Measurements from ENCODE around the gene GCLC. TPM values are rescaled to one million over a fixed set of nuclear protein-coding genes. Genes with fewer than 3 reads are reported as not detected.

The GCLC gene
- polyA plus RNA-seq, 5 donors, result 24.7 to 42.3 (median 39.8) TPM

DNA sequence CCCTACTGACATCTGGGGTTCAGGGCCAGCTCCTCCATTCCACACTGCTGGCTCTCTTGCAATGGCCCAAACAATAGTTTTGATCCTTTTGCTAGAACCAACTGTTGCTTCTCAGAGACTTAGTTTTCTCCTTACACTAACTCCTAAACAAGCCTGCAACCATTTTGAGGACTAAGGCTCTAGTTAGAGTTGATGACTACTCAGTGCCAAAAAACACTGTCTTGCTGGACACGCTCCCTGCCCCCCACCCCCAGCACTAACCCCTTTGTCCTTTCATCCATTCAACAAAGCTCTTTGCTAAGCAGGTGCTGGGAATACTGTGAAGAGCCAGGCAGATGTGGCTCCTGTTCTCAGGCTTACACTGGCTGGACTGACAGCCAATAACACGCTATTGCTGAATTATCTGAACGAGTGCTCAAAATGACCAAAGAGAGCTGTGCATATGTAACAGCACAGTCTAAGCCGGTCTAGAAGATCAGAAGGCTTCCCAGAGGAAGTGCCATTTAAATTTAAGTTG is 17.6 kb downstream of the GCLC start:
- DNase-seq, result no peak

DNA sequence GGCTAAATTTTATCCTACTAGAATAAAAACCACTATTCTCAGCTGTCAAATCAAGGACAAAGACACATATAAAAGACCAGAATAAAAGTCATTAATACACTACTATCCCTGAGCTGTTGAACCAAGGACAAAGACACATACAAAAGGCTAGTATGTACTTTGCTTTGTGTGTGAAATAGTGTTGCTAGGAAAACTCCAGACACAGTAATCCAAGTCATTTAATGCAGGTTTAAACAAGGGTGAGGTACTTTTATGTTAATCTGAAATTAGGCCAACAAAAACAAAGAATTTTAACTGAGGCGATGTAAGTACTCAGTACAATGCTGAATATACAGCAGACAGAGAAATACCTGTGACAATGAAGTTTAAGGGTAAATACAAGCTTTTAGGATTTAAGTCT is 18.9 kb downstream of the GCLC start:
- DNase-seq, result no peak

DNA sequence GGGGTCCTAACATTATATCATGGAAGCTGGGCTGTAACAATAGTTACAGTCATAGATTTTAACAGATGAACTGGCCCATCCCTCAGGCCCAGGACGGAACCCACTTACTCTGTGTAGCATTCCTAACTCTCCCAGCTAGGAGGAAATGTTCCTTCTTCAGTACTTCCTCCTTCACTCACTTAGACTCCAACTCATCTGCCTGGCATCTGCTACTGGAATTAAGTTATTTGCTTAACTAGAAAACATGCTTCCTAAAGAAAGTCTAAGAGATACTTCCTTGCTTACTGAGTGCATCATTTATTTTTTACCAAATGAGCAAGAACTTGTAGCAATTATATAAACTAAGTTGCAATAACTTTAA is 20.5 kb downstream of the GCLC start:
- no peak for DNase-seq

DNA sequence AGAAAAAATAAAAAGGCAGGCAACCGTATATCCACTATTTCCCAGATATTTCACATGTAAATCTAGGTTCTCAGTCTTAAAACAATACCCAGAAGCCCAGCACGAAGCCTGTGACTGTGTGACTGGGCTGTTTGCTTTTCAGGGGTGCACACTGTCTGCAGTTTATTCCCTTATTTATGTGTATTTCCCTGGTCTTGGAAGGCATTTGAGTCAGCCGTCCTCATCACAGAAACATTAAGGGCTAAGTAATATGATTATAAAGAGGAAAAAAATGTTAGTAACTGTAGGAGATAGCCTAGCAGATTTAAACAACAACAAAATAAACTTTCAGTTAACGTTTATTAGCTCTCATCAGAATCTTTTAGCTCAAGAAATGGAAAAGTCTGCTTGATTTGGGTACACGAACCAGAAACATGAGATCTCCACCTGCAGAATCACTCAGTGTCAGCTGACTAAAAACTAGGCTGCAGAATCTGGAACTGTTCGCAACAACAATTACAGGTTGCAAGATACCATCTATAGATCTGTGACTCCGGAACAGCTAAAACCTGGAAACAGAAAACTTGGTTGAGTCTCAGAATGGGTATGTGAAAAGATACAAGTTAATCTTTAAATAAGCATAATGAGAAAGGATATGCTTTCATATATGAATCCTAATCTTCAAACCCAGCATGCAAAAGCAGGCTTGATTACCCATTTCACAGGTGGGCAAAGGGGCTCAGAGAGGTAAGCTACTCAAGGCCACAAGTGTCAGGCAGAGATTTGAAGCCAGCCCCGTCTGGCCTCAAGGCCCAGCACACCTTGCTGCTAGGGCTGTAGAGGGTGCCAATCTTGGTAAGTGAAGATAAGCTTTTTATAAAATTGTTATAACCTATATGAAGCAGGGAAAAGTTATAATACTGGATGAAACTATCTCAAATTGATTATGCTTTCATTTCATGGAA is 21.1 kb downstream of the GCLC start:
- no peak for DNase-seq

DNA sequence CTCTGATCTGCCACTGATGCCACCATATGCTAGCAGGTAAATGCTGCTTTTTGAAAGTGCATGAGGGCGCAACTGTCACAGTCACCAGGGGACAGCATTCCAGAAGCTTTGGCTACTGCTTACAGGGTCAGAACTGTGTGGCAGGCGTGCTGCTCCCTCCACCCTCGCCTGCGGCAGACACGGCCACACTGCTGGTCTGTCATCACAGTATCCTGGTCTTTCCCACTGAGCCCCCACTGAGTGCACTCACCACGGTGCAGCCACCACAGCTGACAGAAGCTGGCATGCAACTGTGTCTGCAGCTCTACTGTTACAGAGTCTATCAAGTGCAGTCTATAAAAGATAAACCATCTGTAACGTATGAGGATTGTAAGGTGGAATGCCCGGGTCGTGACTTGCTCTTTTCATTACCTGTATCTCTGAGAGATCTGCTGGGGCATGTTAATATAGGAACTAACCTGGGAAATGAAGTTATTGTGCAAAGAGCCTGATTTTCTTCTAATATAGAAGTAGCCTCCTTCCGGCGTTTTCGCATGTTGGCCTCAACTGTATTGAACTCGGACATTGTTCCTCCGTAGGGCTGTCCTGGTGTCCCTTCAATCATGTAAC is 24.5 kb downstream of the GCLC start:
- no peak for DNase-seq

DNA sequence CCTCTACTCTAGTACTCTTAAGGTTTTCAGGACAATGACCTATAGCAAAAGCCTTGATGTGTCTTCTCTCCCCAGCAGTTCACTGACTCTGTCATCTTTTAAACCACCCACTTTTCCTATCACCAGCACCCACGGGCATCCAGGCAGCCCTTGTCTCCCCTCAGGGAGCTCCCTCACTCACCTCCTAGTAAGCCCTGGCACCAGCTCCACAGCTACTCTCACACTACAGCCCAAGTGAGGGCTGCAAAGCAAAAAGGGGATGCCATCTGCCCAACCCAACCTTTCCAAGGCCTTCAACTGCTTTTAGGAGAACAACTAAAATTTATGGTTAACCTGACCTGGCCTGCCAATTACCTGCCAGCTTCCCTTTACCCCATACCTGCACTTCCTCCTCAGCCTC is 26.0 kb downstream of the GCLC start:
- DNase-seq, result no peak

DNA sequence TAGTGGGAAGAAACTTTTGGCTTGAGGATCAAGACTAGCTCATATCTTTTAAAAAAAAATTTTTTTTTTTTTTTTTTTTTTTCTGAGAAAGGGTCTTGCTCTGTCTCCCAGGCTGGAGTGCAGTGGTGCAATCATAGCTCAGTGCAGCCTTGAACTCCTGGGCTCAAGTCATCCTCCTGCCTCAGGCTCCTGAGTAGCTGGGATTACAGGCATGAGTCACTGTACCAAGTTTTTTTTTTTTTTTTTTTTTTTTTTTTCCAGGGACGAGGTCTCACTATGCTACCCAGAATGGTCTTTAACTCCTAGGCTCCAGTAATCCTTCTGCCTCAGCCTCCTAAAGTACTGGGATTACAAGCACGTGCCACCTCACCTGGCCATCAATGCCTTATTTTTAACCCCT is 27.9 kb downstream of the GCLC start:
- DNase-seq, result no peak

DNA sequence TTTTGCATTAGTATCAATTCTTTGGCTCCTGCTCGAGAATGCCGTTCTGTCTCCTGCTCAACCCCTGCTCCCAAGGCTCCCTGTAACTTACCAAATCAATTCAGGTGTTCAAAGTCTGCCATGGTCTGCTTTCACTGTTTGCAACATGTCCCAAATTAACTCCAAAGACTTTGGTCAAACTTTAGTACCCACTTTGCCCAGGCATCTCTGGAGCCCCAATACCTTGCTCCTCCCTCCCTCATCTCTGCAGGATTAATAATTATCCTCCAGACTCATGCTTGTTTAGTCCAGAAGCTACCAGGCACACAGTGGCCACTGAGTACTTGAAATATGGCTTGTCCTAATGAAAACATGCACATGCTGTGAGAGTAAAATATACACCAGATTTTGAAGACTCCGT is 30.2 kb downstream of the GCLC start:
- DNase-seq, result no peak

DNA sequence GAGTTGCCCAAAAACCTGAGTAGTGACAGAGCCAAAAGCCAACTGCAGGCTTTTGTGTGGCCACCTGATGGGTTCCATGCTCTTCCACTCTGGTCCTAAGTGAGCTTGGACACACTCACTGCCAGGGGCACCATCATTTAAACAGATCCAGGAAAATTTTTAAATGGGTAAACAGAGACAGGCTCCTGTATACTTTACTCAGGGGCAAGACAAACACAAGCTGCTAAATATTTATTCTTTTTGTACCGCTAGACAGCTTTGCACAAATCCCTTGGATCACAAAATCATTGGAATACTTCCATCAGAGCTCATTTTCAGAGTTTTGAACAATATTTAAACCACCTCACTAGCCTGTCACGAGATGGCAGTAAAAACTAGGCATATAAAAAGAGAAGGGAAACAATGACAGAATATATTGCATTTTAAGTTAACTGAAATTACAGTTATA is 31.4 kb downstream of the GCLC start:
- DNase-seq, result no peak

DNA sequence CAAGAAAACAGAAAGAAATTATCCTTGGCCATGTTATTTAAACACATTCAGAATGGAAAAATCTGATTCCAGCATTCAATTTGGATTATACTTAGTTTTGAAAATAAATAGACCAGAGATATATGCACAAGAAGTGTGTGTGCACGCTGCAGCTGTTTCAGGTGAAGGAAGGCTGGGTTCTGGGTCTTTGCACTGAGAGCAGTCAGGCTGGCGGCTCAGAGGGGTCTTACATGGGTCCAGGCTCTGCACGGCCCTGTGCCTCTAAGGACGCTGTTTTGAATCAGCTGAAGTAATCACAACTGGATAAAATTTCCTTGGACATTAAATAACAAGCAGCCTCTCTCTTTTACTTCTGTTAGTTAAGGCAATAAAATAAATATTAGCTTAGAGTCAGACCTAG is 31.8 kb downstream of the GCLC start:
- DNase-seq, result no peak

DNA sequence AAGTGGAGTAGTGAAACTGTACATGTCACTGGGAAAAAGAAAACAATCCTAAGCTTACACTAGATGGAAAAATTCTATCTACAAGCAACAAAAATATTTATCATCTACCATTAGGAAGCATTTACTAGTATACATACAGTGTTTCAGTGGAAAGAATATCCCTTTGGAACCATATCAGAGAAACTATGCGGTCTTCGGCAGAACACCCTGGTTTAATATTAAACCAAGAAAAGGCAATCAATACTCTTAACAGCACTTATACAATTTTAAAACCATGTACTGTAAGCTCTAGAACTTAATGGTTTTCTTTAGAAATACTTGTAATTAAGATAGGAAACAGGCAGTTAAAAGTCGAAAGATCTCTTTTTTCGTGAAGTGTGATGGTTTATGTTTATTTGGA is 32.3 kb downstream of the GCLC start:
- no peak for DNase-seq

DNA sequence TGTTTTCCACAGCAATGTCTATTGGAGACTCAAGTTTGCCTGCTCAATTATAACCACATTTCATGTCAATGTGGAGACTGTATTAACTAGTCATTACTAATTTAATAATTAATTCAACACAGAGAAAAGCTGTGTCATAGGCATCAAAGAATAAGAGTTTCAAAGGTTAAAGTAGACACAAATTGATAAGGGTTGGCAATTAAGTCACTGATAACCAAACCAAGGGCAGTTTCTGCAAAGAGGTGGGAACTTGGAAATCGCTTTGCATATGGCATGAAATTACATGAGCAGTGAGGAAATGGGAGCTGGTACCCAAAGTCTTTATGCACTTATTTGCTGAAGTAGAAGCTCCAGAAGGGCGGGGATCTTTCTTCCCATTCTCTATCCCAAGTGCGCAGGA is 34.2 kb downstream of the GCLC start:
- DNase-seq, result no peak

DNA sequence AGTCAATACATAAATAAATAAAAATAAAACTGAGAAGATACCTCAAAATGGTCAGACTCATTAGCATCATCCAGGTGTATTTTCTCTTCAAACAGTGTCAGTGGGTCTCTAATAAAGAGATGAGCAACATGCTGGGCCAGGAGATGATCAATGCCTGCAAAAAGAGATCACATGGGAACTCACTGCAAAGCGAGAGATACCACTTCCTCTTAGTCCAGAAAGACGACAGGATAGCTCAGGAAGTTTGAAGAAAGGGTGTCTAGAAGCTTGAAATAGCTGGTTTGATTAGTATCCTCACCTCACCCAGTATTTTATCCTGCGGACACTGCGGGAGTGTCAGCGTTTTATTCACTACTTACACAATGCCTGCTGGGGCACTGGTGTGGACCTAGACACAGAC is 38.0 kb downstream of the GCLC start:
- no peak for DNase-seq

DNA sequence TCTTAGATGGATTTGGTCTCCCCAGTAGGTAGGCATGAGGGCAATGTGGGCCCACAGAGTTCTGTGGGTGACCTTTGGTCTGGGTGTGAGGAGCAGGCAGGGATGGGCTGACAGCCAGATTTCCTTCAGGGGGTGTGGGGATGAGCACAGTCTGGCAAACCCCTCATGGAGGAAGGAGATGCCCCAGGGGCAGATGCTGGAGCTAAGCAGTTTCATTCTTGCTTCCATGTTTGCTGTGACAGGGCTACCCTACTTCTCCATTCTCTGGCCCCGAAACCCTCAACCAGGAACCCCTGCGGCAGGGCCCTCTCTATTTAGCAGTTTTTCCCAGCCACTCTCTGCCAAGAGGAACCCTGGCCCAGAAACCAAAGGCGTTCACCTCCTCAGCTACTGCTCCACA is 40.4 kb downstream of the GCLC start:
- no peak for DNase-seq

DNA sequence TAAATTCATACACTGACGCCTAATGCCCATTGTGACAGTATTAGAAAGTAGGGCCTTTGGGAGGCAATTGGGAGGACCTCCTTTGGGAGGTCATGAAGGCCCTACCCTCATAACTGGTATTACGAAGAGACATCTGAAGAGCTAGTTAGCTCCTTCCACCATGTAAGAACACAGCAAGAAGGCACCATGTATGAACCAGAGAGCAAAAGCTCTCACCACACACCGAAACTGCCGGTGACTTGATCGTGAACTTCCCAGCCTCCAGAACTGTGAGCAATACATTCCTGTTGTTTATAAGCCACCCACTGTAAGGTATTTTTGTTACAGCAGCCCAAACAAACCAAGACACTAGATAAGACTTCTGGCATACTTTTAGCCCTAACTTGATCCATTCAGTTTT is 41.8 kb downstream of the GCLC start:
- no peak for DNase-seq

DNA sequence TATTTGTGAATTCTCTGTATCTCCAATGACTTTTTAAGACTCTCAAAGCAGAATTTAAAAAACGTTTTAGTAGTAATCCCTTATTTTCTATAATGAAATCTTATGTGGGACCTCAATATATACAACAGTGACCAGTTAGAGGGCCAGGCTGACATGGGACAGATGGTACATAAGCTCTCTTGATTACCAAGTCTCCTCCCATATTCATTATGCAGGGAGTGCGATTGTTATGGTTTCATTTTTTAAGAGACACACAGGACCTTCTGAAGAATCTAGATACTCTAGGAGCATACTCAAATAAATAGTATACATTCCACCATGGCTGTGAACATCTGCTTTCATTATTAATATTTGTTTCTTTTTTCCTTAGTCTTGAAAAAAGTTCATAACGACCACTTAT is 43.5 kb downstream of the GCLC start:
- DNase-seq, result no peak

DNA sequence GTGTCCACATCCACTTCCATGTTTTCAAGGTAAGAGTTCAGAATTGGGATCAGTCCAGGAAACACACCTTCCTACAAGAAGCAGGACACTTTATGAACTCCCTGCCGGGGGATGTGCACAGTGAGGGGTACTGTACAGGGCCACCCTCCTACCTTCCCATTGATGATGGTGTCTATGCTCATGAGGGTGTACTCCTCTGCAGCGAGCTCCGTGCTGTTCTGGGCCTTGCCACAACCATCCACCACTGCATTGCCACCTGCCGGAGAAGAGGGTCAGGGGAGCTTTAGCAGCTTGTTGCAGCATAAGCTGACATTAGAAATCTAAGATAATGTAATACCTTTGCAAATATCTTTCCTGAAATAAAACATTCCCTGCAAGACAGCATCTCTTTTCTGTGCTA is 44.8 kb downstream of the GCLC start:
- DNase-seq, result no peak

DNA sequence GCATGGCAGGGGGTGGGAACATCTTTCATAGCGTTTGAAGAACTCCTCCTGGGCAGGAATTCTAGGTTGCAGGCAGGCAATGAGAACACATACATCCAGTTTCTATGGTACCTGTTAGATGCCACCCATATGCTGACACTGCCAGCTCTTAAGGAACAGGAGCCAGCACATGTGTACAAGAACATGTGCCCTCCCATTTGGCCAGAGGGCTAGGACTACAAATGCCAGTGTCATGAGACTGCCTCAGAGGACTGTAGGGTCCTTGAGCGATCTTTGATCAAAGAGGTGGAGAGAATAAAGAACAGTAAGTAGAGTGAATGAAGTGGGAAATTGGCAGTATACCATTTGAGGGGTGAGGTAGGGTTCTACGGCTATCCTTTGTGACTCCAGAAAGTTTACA is 45.8 kb downstream of the GCLC start:
- DNase-seq, result no peak

DNA sequence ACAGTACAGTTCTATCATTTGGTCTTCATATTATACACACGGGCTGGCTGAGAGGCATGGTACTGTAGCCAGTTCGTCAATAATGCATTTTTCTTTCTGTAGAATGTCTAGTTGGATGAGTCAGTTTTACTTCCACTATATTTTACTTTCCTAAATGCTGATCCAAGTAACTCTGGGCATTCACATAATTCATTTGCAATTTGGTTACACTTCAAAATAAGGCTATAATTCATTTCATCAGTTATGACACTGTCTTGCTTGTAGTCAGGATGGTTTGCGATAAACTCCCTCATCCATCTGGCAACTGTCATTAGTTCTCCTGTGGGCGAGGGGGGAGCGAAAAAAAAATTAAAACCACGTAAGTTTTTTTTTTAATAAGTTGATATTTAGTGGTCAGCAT is 46.3 kb downstream of the GCLC start:
- no peak for DNase-seq

DNA sequence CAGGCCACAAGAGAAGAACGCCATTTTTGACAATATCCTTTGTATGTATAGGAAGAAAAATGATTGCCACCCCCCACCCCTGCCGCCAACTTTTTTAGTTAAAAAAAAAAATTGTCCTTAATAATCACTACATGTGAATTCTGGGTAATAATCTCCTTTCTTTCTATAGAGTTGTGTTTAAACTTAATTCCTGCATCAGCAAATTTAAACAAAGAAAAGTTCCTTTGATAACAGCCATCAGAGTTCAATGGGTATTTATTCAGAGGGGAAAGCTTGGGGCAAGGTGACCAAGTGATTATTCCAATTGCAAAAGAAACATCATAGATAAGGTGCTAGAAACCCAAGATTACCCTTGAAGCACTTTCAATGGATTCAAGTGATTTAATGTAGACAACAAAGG is 47.0 kb downstream of the GCLC start:
- no peak for DNase-seq

DNA sequence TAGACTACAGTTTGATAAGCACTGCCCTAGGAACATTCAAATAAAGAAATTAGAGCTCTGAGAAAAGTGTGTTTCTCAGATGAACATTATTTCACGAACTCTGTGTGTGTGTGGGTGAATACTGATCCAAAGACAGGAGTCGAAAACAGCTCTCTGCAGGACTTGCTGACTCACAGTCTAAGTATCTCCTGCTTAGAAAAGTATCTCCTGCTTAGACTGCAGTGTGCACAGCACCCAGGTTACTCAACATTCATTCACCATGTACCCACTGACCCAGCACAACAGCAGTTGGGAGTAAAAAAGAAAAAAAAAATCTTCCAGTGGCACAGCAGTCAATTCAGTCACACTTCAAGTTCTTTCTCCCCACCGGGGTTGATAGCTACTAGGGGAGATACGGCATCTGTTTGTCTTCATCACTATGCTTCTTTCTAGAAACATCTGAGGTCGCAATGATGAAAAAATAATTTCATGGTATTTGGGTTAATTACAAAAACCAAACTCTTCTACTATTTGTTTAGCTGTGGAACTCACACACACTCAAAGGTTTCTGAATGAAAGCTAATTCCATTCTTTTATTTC is 48.0 kb downstream of the GCLC start:
- no peak for DNase-seq

DNA sequence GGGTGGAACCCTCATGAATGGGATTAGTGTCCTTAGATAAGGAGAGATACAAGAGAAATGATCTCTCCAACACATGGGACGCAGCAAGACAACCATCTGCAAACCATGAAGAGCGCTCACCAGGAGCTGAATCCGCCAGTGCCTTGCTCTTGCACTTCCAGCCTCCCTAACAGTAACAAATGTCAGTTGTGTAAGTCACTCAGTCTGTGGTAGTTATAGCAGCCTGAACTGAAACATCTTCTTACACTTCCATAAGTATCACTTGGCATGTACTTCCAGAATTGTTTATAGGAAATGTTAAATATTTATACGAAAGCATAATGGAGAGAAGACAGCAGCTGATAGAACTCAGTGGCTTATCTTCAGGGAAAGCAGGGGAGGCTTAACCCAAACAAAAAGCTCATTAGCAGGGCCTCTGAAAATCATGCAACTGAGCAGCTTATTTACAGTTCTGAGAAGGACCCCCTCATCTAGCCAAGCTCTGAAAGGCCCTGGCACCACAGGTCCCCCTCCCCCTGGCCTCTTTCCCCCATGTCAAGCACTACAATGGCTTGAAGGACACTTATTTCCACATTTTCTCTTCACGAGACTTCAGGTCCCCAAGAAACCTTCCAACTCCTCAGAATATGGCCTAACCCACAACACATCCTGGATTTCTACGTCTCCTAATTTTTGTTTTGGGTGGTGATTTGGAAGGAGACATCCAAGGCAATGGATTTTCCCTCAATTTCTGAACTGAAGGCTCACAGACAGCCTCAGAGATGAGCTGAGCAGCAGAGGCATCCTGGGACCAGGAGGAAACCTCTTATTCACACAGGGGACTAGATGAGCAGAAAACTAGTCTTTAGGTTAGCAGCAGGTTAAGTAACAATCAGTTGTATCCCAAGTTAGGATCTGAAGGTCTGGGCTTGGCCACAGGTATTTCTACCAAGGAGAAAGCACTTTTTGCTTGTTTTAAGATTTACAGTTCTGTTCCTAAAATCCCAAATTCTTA is 49.1 kb downstream of the GCLC start:
- DNase-seq, result peak; percentile 78 to 84
